GM12873 (cell line): ENCODE measurements around the gene SLC9A6.

Experiments
- CTCF ChIP-seq: IDR thresholded peaks from 2 replicates; pipeline ENCODE4 v1.5.1; 2012; ENCODE audit warnings: low read depth, mild to moderate bottlenecking, moderate library complexity, low read length, control low read depth; ENCODE audit not compliant: insufficient read depth; ENCODE audit errors: missing control alignments

Gene SLC9A6

GRCh38 chrX:136051611-136052010 is 66.4 kb downstream of the SLC9A6 start:
- no peak for TF ChIP-seq CTCF

DNA sequence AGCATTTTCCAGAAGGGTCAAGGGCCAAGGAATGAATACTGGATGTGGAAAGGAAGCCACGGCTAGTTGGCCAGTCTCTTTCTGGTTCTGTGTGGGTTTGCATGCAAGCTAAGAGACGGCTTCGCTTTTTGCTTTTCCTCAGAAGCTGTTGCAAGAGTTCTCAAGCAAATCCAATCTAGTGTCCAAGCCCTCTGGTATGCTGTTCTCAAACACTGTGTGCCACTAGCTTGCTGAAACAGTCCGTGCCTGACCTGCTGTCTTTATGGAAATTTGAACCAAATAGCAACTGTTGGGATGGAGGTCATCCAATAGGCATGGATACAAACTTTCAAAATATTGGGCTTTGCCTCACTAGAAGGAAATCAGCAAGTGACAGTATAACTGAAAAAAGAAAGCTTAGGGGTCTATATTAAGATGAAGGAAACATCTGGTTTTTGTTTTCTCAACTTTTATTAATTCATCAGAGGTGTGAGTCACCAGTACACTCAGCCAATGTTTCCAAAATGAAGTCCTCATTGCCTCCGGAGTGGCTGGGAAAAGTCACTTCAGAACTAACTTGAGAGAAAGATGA is 70.5 kb downstream of the SLC9A6 start:
- TF ChIP-seq CTCF, result no peak

DNA sequence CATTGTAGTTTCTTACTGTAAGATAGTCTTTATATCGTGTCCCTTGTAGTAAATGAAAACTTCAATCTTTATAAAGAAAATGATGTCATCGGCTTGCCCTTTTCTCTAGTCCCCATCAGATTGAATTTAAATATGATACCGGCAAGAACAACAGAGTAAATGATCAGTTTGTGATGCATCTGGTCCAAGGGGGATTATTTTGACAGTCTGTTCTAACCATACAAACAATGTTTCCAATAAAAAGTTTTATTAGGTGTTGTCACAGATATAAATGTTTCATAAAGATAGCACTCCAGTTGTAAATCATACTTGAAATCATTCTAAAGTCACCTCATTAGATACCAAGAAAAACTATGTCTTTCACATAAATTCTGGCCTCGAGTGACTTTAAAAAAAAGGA is 72.3 kb downstream of the SLC9A6 start:
- TF ChIP-seq CTCF, result no peak

GRCh38 chrX:136059350-136059749 is 74.1 kb downstream of the SLC9A6 start:
- TF ChIP-seq CTCF, result no peak

DNA sequence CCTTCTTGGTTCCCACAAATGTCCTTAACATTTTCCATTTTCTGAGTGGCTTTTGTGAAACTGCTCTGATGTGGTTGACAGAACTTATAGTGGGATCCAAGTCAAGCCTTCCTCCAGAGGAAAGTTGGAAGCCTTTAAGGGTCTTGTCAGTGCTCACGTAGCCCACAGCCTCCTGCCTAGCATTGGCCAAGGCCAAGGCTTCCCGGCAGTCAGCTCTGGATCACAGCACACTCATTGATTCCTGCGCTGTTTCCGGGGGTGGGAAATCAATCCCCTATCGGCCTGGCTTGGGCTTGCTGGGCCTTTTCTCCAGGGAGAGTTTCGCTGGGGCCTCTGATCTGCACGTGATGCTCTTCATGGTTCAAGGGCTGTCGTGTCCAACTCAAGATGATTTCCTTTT is 76.1 kb downstream of the SLC9A6 start:
- TF ChIP-seq CTCF, result no peak

DNA sequence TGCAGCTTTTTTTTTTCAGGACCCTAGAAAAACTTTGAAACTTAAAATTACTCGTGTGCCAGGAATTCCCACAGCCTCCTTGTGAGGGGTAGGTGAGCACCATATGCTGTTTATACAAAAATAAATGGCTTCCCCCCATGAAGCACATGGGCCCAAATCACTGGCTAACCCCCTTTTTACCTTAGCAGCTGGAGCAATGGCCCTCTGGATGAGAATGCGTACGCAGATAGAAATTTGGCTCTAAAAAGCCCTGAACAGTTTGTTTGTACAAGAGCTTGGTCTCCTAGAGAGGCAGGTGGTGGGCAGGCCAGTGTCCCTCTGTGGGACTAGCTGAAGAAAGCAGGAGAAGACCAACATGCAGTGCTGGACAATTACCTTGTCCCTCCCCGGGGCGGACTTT is 76.5 kb downstream of the SLC9A6 start:
- TF ChIP-seq CTCF, result no peak

DNA sequence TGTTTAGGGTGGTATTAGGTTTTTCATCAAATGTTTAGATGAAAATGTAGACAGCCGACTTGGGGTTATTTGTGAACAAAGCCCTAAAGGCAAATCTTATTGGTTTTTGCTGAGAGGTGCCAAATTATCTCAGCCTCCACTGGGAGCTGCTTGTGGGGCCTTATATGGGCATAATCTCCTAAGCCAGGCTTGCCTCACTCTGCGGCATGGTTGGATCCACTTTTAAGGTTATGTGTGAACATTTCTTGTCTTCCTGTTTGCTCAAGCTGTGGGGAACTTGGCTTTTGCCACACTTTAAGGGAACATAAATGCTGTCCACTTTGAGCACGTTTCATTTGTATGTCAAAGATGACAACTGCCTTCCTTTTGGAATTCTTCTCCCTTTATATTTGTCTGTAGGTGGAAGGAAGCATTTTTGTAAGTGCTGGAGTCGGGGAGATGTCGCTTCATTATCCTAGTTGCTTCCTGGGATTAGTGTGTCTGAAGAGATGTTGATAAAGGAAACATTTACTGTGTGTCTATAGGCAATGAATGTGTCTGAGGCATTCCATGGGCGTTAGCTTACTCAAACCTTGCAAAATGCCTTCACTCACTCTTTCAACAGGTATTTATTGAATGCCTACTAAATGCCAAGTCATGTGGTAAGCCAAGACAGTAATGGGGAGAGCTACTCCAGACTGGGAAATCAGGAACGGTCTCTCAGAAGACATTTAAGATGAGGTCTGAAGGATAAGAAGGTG is 78.3 kb downstream of the SLC9A6 start:
- TF ChIP-seq CTCF, result no peak
